Measurements from ENCODE around the gene SLC39A7. TPM values are rescaled to one million over a fixed set of nuclear protein-coding genes. Genes with fewer than 3 reads are reported as not detected.

The SLC39A7 gene
- total RNA-seq, 2 donors from 2014 or later: 71.3 to 106 TPM

- peaks cover 10% of the 10 kb centered on the region for H3K36me3 ChIP-seq
- no peak for DNase-seq (ENCODE audit: low spot score)
- H3K4me1 ChIP-seq (ENCODE audit: control insufficient read depth in 1 of 2, low read depth in 2 of 2): peaks cover 4 to 26% of the 10 kb centered on the region in 2 donors
- no peaks in the 10 kb centered on the region for H3K9me3 ChIP-seq
- ATAC-seq (ENCODE audit: insufficient number of reproducible peaks, low FRiP score, low read depth): no peak
- H3K4me3 ChIP-seq: no peak overlapping the region
- TF ChIP-seq CTCF (IDR thresholded peaks at IDR 0.05): no peak
- no peak overlapping the region for H3K27ac ChIP-seq
- no peaks in the 10 kb centered on the region for H3K27me3 ChIP-seq (replicated peaks; ENCODE audit: insufficient read depth)
Observed at GRCh38 chr6:33211666-33212422, 11.2 kb downstream of the SLC39A7 start.

DNA sequence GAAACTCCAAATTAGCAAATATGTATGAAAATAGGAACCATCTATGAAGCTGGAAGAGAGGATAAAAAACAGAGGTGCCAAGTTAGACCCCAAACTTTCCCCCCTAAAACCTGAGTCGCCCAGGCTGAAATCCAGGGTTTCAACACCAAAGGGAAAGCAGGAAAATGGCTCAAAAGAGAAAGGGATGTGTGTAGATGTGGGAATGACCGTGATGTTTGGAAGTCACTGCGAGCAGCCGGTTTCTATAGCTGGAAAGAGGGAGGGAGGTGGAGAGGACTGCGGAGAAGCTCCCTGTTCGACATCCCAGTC is 12.1 kb downstream of the SLC39A7 start:
- Histone ChIP-seq H3K4me3 (peak overlapping the region; percentile 76), H3K27me3 (replicated peaks; ENCODE audit: insufficient read depth) (no peaks in the 10 kb centered on the region), H3K4me1 (ENCODE audit: control insufficient read depth in 1 of 2, low read depth in 2 of 2) (peaks cover 4 to 19% of the 10 kb centered on the region in 2 donors), H3K36me3 (peaks cover 10% of the 10 kb centered on the region), H3K9me3 (no peaks in the 10 kb centered on the region), H3K27ac (no peak overlapping the region)
- no peak for DNase-seq (ENCODE audit: low spot score)
- no peak for TF ChIP-seq CTCF (IDR thresholded peaks at IDR 0.05)
- no peak for ATAC-seq (ENCODE audit: insufficient number of reproducible peaks, low FRiP score, low read depth)

- Histone ChIP-seq H3K4me1 (ENCODE audit: control insufficient read depth in 1 of 2, low read depth in 2 of 2) (peaks cover 4 to 19% of the 10 kb centered on the region in 2 donors), H3K27me3 (replicated peaks; ENCODE audit: insufficient read depth) (no peaks in the 10 kb centered on the region), H3K9me3 (no peaks in the 10 kb centered on the region), H3K36me3 (peaks cover 10% of the 10 kb centered on the region), H3K27ac (peak overlapping the region in 1 of 2 donors; percentile 9), H3K4me3 (peak overlapping the region; percentile 76)
- DNase-seq (ENCODE audit: low spot score) (no peak), ATAC-seq (ENCODE audit: insufficient number of reproducible peaks, low FRiP score, low read depth) (no peak)
- TF ChIP-seq CTCF (IDR thresholded peaks at IDR 0.05): no peak
Observed at GRCh38 chr6:33213166-33213988, 12.7 kb downstream of the SLC39A7 start.

DNA sequence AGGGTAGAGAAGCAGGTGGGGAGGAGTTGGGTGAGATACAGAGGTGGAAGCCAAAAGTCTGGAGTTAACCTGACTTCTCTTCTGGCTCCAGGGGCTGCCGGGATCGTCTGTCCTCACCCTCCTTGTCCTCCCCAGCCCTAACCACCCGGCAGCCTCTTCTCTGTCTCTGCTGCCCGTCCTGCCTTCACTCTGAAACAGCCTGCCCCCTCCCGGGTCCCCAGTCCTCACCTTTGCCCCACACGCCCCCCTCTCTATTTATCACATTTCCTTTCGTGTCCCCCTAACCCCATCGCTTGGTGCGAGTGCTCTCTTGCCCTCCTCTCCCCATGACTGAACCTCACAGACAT is 13.3 kb downstream of the SLC39A7 start:
- Histone ChIP-seq H3K27ac (peak overlapping the region in 1 of 2 donors; percentile 9), H3K36me3 (peaks cover 10% of the 10 kb centered on the region), H3K9me3 (no peaks in the 10 kb centered on the region), H3K4me1 (ENCODE audit: control insufficient read depth in 1 of 2, low read depth in 2 of 2) (peaks cover 4 to 19% of the 10 kb centered on the region in 2 donors), H3K4me3 (peak overlapping the region; percentile 76), H3K27me3 (replicated peaks; ENCODE audit: insufficient read depth) (no peaks in the 10 kb centered on the region)
- no peak for ATAC-seq (ENCODE audit: insufficient number of reproducible peaks, low FRiP score, low read depth)
- DNase-seq (ENCODE audit: low spot score): no peak
- TF ChIP-seq CTCF (IDR thresholded peaks at IDR 0.05): no peak

GRCh38 chr6:33215271-33216116 is 14.8 kb downstream of the SLC39A7 start:
- Histone ChIP-seq H3K9me3 (no peaks in the 10 kb centered on the region), H3K27me3 (replicated peaks; ENCODE audit: insufficient read depth) (no peaks in the 10 kb centered on the region), H3K4me3 (no peak overlapping the region), H3K36me3 (peaks cover 5% of the 10 kb centered on the region), H3K27ac (no peak overlapping the region), H3K4me1 (ENCODE audit: control insufficient read depth in 1 of 2, low read depth in 2 of 2) (peaks cover 4 to 19% of the 10 kb centered on the region in 2 donors)
- DNase-seq (ENCODE audit: low spot score): no peak
- no peak for TF ChIP-seq CTCF (IDR thresholded peaks at IDR 0.05)
- no peak for ATAC-seq (ENCODE audit: insufficient number of reproducible peaks, low FRiP score, low read depth)

Measured in thoracic aorta (tissue), 2 donors.